ENCODE results near the gene L3MBTL4.
"Not testable (repeated sequence)": the region's sequence is repeated elsewhere in the genome, so short reads cannot be mapped to it uniquely, and the experiment has no call there.

The L3MBTL4 gene

DNA sequence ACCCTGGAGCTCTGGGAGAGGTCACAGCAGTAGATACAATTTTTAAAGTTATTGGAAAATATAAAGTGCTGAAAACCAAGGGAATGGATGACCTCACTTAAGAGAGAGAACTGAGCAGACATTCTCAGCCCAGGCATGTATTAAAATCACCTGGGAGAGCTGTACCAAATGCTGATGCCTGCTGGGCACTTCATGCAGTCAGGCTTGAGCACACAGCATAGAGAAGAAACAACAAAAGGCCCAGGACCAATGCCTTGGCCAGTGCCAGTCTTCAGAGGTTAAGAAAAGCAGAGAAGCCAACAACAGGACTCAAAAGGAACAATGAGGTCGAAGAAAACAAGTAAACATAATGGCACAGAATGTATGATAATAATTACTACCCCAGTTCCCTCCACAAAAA is 211.8 kb downstream of the L3MBTL4 start:
- H3K4me3 ChIP-seq (replicated peaks; ENCODE audit: low read depth, low read length) = no peak overlapping the region
- no peak for DNase-seq (ENCODE audit: extremely low read depth, low read depth)
- TF ChIP-seq, protein P1, sequence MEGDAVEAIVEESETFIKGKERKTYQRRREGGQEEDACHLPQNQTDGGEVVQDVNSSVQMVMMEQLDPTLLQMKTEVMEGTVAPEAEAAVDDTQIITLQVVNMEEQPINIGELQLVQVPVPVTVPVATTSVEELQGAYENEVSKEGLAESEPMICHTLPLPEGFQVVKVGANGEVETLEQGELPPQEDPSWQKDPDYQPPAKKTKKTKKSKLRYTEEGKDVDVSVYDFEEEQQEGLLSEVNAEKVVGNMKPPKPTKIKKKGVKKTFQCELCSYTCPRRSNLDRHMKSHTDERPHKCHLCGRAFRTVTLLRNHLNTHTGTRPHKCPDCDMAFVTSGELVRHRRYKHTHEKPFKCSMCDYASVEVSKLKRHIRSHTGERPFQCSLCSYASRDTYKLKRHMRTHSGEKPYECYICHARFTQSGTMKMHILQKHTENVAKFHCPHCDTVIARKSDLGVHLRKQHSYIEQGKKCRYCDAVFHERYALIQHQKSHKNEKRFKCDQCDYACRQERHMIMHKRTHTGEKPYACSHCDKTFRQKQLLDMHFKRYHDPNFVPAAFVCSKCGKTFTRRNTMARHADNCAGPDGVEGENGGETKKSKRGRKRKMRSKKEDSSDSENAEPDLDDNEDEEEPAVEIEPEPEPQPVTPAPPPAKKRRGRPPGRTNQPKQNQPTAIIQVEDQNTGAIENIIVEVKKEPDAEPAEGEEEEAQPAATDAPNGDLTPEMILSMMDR (IDR thresholded peaks at IDR 0.05; ENCODE audit: low read depth, low read length, missing control alignments) = no peak

DNA sequence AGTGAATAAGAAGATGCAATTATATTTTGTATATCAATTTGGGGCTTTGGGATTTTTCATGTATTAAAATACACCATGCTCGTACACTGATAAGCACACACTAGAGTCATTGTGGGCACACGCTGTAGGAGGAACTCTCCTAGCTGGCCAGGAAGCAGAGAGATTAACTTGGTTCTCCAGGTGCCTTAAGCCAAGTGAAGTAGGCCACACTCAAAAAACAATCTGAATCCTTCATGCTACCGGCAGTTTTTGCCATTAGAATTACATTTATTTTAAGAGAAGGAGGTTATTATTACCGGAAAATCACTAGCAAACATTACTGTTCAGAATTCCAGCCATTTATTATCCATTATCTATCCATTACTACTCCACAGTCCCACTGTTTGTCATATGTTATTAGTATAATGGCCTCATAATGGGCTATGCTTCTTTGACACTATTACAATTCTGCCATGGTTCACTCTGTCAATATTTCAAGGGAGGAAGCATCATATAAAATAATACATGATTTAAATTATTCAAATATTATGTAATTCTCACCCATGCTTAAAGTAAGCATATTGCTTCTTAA is 214.4 kb downstream of the L3MBTL4 start:
- H3K4me3 ChIP-seq (replicated peaks; ENCODE audit: low read depth, low read length) = no peak overlapping the region
- no peak for DNase-seq (ENCODE audit: extremely low read depth, low read depth)
- TF ChIP-seq, protein P1 (IDR thresholded peaks at IDR 0.05; ENCODE audit: low read depth, low read length, missing control alignments) = no peak

DNA sequence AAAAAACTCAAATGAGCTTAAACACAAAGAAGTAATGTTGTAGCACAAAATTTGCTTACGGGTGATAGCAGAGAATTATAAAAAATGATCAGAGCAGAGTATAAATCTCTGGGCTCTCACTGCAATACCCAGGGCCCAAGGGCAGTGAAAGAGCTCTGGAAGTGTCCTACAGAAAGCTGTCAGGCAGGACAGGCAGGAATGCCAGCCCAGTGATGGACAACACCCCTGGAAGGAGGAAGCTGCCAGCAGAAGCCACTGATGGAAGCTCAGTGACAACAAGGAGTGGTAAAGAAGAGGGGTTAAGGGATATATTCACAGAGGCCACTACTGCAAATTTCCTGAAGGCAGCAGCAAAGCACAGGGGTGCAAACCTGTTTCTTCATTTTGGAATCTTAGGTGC is 214.9 kb downstream of the L3MBTL4 start:
- DNase-seq (ENCODE audit: extremely low read depth, low read depth) = no peak
- H3K4me3 ChIP-seq (replicated peaks; ENCODE audit: low read depth, low read length) = no peak overlapping the region
- TF ChIP-seq, protein P1 (IDR thresholded peaks at IDR 0.05; ENCODE audit: low read depth, low read length, missing control alignments) = no peak

DNA sequence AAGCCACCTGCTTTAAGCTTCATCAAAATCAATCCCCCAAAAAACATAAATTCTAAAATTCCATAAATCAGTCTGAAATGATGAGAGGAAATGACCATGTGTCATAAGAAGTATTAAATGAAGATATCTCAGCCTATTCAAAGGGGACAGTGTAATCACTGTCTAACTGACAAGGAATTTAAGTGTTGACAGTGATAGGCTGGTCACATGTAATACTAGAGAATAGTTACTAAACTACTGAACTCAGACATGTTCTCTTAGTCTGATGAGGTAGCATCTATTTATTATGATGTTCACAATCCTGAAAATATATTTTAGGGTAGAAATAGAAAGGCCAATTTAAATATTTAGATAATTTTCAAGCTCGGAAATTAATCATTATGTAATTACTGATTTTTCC is 216.1 kb downstream of the L3MBTL4 start:
- TF ChIP-seq, protein P1 (IDR thresholded peaks at IDR 0.05; ENCODE audit: low read depth, low read length, missing control alignments) = no peak
- no peak overlapping the region for H3K4me3 ChIP-seq (replicated peaks; ENCODE audit: low read depth, low read length)
- DNase-seq (ENCODE audit: extremely low read depth, low read depth) = no peak

DNA sequence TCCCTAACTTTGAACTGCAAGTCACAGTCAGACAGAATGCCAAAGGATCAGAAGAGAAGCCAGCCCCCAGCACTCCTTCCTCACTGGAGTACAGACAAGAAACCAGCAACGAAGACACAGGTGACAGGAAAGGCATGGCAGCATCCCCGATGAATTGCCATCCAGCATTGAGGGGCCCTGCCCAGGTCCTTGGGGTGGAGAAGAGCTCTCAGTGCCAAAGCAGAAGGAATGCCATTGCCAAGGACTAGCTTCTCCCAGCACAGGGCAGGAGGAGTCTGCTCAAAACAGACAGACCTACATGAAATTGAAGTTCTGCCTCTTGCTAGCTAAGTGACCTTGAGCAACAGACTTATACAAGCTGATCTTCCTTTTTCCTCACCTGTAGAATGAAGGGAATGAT is 220.1 kb downstream of the L3MBTL4 start:
- TF ChIP-seq, protein P1 (IDR thresholded peaks at IDR 0.05; ENCODE audit: low read depth, low read length, missing control alignments) = no peak
- no peak for DNase-seq (ENCODE audit: extremely low read depth, low read depth)
- no peak overlapping the region for H3K4me3 ChIP-seq (replicated peaks; ENCODE audit: low read depth, low read length)

DNA sequence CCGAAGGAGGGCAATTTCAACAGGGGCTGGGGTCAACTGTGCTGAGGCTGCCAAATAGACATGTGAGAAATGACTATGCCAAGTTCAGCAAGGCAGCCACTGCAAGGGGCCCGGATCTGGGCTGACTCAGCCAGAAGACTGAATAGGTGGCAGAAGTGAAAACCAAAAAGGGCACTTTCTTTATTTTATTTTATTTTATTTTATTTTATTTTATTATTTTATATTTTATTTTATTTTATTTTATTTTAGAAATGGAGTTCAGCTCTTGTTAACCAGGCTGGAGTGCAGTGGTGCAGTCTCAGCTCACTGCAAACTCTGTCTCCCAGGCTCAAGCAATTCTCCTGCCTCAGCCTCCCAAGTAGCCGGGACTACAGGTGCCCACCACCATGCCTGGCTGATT is 228.9 kb downstream of the L3MBTL4 start:
- not testable (repeated sequence) for DNase-seq (ENCODE audit: extremely low read depth, low read depth); H3K4me3 ChIP-seq (replicated peaks; ENCODE audit: low read depth, low read length)

DNA sequence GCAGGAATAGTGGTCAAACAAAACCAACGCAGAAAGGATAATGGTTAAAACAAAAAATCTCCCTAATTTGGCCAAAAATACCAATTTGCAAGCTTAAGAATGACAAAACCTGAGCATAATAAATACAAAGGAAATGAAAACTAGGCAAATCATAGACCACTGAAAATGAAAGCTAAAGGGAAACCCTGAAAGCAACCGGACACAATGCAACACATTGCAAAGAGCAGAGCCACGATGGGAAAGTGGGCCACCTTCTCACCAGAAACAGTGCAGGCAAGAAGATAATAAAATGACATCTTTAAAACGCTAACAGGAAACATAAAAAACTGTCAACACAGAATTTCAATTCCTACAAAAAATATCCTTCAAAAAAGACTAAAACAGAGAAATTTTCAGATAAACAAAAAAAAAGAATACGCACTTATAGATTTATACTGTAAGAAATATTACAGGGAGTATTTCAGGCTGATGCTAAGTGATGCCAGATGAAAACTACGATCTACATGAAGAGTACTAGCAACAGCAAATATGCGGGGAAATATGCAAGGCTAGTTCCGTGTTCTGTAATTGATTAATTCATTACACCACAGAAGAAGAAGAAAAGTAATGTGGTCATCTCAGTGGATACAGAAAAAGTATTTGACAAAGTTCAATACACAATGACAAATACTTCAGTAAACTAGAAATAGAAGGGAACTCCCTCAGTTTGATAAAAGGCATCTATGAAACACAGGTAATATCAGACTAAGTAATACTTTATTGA is 239.5 kb downstream of the L3MBTL4 start:
- H3K4me3 ChIP-seq (replicated peaks; ENCODE audit: low read depth, low read length) = no peak overlapping the region
- TF ChIP-seq, protein P1 (IDR thresholded peaks at IDR 0.05; ENCODE audit: low read depth, low read length, missing control alignments) = no peak
- no peak for DNase-seq (ENCODE audit: extremely low read depth, low read depth)
